ENCODE data around the gene INPP5B. TPM values are rescaled to one million over a fixed set of nuclear protein-coding genes. Genes with fewer than 3 reads are reported as not detected.

The INPP5B gene
- total RNA-seq, 4 donors from 2014 or later, result 21.4 to 47.5 (median 26.7) TPM

DNA sequence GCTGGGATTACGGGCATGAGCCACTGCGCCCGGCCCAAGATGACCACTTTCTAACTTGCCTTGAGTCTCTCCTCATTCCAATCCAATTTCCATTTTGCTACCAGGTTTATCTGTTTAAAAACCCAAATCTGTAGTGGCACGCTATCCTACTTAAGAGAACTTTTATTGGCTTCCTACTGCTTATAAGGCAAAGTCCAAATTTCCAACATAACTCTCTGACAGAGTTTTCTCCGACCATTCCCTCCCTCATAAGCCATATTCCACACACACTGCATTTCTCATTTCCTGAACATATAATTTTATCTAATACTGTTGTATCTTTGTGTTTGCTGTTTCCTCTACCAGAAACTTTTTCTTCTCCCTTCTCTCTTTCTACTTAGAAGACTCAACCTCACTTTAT, 27.7 kb upstream of the INPP5B start:
- TF ChIP-seq, protein P1, sequence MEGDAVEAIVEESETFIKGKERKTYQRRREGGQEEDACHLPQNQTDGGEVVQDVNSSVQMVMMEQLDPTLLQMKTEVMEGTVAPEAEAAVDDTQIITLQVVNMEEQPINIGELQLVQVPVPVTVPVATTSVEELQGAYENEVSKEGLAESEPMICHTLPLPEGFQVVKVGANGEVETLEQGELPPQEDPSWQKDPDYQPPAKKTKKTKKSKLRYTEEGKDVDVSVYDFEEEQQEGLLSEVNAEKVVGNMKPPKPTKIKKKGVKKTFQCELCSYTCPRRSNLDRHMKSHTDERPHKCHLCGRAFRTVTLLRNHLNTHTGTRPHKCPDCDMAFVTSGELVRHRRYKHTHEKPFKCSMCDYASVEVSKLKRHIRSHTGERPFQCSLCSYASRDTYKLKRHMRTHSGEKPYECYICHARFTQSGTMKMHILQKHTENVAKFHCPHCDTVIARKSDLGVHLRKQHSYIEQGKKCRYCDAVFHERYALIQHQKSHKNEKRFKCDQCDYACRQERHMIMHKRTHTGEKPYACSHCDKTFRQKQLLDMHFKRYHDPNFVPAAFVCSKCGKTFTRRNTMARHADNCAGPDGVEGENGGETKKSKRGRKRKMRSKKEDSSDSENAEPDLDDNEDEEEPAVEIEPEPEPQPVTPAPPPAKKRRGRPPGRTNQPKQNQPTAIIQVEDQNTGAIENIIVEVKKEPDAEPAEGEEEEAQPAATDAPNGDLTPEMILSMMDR (IDR thresholded peaks at IDR 0.05; ENCODE audit: low read depth), result no peak

DNA sequence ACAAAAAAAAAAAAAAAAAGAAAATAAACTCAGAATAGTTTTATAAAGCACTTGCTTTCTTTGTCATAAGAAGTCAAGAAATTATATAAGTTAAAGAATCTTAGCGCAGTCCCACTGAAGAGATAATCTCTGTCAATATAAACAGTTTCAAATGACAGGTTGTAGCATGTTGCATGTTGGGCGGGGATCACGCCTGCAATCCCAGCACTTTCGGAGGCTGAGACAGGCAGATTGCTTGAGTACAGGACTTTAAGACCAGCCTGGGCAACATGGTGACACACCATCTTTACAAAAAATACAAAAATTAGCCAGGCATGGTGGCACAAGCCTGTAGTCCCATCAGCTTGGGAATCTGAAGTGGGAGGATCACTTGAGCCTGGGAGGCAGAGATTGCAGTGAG, 18.4 kb upstream of the INPP5B start:
- TF ChIP-seq, protein P1 (IDR thresholded peaks at IDR 0.05; ENCODE audit: low read depth), result no peak

DNA sequence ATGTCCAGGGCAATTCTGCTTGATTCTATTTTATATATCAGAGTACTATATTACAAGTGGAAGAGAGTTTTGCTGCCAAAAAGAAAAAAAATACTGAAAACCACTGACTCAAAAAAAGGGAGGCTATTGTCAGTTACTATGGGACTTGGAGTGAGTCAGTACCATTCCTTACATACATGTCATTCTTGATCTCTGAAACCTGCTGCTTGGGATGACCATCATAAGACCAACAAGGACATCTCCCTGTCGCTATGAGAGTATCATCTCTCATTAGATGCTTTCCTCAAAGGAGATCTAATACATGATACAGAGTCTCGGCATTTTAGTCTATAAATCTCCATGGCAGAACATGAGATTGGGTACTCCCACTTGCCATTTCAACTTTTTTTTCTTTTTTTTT, 11.8 kb upstream of the INPP5B start:
- TF ChIP-seq, protein P1 (IDR thresholded peaks at IDR 0.05; ENCODE audit: low read depth), result no peak

DNA sequence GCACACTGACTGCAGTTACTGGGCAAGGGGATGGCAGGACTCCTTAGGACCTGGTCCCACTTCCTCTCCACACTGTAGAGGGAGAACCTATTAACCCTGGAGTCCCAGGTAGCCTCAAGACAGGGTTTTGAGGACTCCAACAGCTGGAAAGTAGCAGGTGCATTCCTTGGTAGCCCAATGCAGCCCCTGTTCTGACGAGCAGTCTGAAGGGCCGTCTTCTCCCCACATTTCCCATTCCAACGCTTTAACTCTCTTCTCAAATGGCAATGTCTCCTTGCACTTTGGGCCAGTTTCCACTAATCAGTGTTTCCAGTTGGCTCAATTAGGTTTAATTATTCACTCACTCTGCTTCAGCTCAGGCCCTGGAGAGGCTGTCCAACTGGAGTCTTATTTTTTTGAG, 8.8 kb upstream of the INPP5B start:
- TF ChIP-seq, protein P1 (IDR thresholded peaks at IDR 0.05; ENCODE audit: low read depth), result no peak

DNA sequence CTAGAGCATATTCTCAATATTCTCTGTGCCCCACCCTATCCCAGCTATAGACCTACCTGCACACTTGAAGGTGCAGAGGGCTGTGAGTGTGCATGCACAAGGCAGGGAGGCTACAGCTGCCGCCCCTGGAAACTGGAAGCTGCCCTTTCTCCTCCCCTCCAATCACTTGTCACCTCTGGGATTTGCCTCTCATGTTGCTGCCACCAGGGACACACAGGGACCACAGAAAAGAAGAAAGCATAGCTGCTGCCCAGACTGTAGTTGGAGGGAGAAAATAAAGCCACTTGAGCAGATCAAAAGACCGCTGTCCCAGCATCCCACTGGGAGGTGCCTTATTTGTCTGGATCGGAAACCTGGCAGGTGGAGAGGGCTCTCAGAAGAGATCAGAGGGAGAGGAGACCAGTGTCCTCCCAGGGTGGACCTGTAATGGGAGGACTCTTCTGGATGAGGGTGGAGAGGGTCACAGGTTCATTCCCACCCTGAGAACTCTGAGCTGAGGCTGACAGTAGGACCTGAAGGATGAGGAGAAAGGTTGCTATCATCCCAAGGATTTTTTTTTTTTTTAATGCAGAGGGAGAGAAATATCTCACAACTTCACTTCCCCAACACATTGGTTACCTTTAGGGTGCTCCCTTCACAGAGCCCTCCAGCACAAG, 7.6 kb upstream of the INPP5B start:
- TF ChIP-seq, protein P1 (IDR thresholded peaks at IDR 0.05; ENCODE audit: low read depth), result no peak

DNA sequence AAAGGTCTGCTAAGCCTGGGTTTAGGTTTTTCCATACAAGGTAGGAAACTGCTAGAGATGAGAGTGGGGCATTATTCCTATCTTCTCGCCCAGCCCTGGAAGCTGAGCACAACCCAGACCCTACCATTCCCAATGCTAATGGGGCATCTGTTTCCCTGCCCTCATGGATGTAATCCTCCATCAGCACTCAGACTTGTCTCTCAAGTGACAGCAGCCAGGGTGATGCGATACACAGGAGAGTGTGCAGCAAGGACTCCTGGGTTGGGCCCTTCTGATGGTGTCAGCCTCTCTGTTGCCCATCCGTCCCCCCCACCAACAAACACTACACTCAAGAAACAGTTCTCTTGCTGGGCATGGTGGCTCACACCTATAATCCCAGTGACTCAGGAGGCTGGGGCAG, 5.9 kb upstream of the INPP5B start:
- TF ChIP-seq, protein P1 (IDR thresholded peaks at IDR 0.05; ENCODE audit: low read depth), result no peak

DNA sequence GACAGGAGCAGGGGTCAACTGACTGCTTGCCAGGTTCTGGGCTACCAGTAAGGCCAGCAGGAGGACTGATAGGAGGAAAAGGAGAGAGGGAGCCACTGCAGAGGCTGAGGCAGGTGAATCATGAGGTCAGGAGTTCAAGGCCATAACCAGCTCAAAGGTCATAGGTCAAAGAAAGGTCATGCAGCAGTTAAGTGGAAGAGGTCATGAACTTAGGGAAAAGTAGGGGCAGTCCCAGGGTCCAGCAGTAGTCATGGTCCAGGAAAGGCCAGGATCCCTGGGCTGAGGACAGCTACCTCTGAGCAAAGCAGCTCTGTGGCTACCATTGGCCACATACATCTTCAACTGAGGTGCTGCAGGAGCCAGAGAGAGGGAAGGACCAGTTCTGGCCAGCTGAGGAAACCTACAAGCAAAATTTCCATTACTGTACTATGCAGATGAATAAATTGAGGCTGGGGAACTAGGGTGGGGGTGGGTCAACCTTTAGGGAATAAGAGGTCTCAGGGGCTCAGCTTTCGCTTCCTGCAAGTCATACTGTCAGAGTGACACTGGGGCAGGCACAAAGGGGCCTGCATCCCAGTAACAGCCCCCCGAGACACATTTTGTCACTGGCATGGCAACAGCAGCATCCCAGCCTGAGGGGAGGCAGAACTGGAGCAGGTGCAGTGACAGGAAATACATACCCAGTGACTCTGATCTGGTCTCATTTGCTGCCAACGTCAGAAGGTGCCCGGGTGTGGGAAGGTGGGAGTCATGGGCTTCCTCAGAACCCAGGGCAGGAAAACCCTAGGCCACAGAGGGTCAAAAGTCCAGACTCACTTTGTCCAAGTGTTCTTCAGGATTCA, 5.2 kb upstream of the INPP5B start:
- TF ChIP-seq, protein P1 (IDR thresholded peaks at IDR 0.05; ENCODE audit: low read depth), result no peak

Measured in subcutaneous adipose tissue (tissue), 4 donors.